Measurements from ENCODE around the gene COL6A5. TPM values are rescaled to one million over a fixed set of nuclear protein-coding genes. Genes with fewer than 3 reads are reported as not detected.

Gene COL6A5
- total RNA-seq, 1 experiment from 2014 or later: not detected

- CTCF ChIA-PET: no interaction called here
Observed at GRCh38 chr3:130312374-130312773, 33.1 kb upstream of the COL6A5 start.

GRCh38 chr3:130316169-130316568 lies 29.3 kb upstream of the COL6A5 start:
- no peak for DNase-seq
- Mint-ChIP-seq H3K27me3 (ENCODE audit: unreplicated experiment) (peaks cover 26% of the 10 kb centered on the region), H3K9me3 (ENCODE audit: low read depth, unreplicated experiment) (no peaks in the 10 kb centered on the region), H3K4me1 (ENCODE audit: low read depth, unreplicated experiment) (no peaks in the 10 kb centered on the region), H3K4me3 (ENCODE audit: low read depth, unreplicated experiment) (no peak overlapping the region), H3K36me3 (ENCODE audit: insufficient read depth, unreplicated experiment) (no peaks in the 10 kb centered on the region), H3K27ac (ENCODE audit: unreplicated experiment) (no peak overlapping the region)
- intact Hi-C loops (cut with micrococcal nuclease; ENCODE audit: unreplicated experiment): no loop called here
- TF ChIP-seq CTCF (IDR thresholded peaks at IDR 0.05; ENCODE audit: unreplicated experiment): no peak
- no TSS peak for BruUV-seq (replicated peaks)
- CTCF ChIA-PET: no interaction called here

More at GRCh38 chr3:130312374-130312773, 33.1 kb upstream of the COL6A5 start:
- H3K36me3 Mint-ChIP-seq (ENCODE audit: insufficient read depth, unreplicated experiment): no peaks in the 10 kb centered on the region
- H3K4me1 Mint-ChIP-seq (ENCODE audit: low read depth, unreplicated experiment): no peaks in the 10 kb centered on the region
- no peaks in the 10 kb centered on the region for H3K9me3 Mint-ChIP-seq (ENCODE audit: low read depth, unreplicated experiment)
- BruUV-seq (replicated peaks): no TSS peak
- TF ChIP-seq CTCF (IDR thresholded peaks at IDR 0.05; ENCODE audit: unreplicated experiment): no peak
- no peak for DNase-seq
- no peak overlapping the region for H3K4me3 Mint-ChIP-seq (ENCODE audit: low read depth, unreplicated experiment)
- H3K27ac Mint-ChIP-seq (ENCODE audit: unreplicated experiment): no peak overlapping the region
- peaks cover 43% of the 10 kb centered on the region for H3K27me3 Mint-ChIP-seq (ENCODE audit: unreplicated experiment)
- intact Hi-C loops (cut with micrococcal nuclease; ENCODE audit: unreplicated experiment): no loop called here

- Mint-ChIP-seq H3K9me3 (ENCODE audit: low read depth, unreplicated experiment) (no peaks in the 10 kb centered on the region), H3K4me3 (ENCODE audit: low read depth, unreplicated experiment) (no peak overlapping the region), H3K27ac (ENCODE audit: unreplicated experiment) (no peak overlapping the region), H3K27me3 (ENCODE audit: unreplicated experiment) (peaks cover 21% of the 10 kb centered on the region), H3K4me1 (ENCODE audit: low read depth, unreplicated experiment) (no peaks in the 10 kb centered on the region), H3K36me3 (ENCODE audit: insufficient read depth, unreplicated experiment) (no peaks in the 10 kb centered on the region)
- CTCF ChIA-PET: no interaction called here
- DNase-seq: no peak
- no peak for TF ChIP-seq CTCF (IDR thresholded peaks at IDR 0.05; ENCODE audit: unreplicated experiment)
- no TSS peak for BruUV-seq (replicated peaks)
- intact Hi-C loops (cut with micrococcal nuclease; ENCODE audit: unreplicated experiment): no loop called here
Observed at GRCh38 chr3:130323503-130323902, 22.0 kb upstream of the COL6A5 start.

- intact Hi-C loops (cut with micrococcal nuclease; ENCODE audit: unreplicated experiment): no loop called here
- no peak overlapping the region for H3K4me3 Mint-ChIP-seq (ENCODE audit: low read depth, unreplicated experiment)
- no peaks in the 10 kb centered on the region for H3K36me3 Mint-ChIP-seq (ENCODE audit: insufficient read depth, unreplicated experiment)
- H3K27ac Mint-ChIP-seq (ENCODE audit: unreplicated experiment): no peak overlapping the region
- H3K27me3 Mint-ChIP-seq (ENCODE audit: unreplicated experiment): peaks cover 17% of the 10 kb centered on the region
- H3K9me3 Mint-ChIP-seq (ENCODE audit: low read depth, unreplicated experiment): peaks cover 15% of the 10 kb centered on the region
- CTCF ChIA-PET: no interaction called here
- no peaks in the 10 kb centered on the region for H3K4me1 Mint-ChIP-seq (ENCODE audit: low read depth, unreplicated experiment)
- TF ChIP-seq CTCF (IDR thresholded peaks at IDR 0.05; ENCODE audit: unreplicated experiment): no peak
- no TSS peak for BruUV-seq (replicated peaks)
- no peak for DNase-seq
Observed at GRCh38 chr3:130340766-130341165, 4.7 kb upstream of the COL6A5 start.
